ENCODE results near the gene ATP8B4.

ATP8B4 gene

DNA sequence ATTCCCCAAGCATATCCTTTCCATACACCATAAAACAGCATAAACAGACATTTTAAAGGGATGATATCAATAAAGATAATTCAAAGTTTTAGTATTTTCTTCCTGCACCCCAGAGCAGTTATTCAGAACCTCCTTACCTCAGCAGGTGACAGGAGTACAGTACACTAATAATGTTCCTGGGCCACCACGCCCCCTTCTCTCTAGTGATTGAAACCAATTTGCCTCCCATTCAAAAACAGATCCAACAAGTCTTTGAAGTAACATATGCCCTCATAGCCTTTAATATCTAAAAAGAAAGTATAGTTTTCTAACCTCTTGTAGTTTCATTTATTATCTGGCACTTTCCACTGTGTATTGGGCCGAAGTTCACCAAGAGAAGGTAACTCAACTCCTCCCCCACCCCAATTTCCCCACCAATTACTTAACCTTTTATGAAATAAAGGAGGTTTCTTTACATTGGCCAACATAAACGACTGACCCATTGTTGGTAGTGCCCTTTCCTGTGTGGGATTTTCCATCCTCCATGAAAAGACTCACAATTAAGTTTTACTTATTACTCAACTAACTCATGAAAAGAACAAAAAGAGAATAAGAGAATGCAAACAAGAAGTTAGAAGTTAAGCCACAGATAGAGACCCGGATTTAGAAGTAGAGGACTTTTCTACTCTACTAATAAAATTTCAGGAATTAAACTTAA is 5.0 kb upstream of the ATP8B4 start:
- DNase-seq (ENCODE audit: low read depth) = no peak
- TF ChIP-seq, protein P1, sequence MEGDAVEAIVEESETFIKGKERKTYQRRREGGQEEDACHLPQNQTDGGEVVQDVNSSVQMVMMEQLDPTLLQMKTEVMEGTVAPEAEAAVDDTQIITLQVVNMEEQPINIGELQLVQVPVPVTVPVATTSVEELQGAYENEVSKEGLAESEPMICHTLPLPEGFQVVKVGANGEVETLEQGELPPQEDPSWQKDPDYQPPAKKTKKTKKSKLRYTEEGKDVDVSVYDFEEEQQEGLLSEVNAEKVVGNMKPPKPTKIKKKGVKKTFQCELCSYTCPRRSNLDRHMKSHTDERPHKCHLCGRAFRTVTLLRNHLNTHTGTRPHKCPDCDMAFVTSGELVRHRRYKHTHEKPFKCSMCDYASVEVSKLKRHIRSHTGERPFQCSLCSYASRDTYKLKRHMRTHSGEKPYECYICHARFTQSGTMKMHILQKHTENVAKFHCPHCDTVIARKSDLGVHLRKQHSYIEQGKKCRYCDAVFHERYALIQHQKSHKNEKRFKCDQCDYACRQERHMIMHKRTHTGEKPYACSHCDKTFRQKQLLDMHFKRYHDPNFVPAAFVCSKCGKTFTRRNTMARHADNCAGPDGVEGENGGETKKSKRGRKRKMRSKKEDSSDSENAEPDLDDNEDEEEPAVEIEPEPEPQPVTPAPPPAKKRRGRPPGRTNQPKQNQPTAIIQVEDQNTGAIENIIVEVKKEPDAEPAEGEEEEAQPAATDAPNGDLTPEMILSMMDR (IDR thresholded peaks at IDR 0.05; ENCODE audit: control insufficient read depth, insufficient read depth, low read depth, low read length, missing control alignments) = no peak
- no peak overlapping the region for H3K4me3 ChIP-seq (ENCODE audit: control insufficient read depth, low read depth, low read length)

DNA sequence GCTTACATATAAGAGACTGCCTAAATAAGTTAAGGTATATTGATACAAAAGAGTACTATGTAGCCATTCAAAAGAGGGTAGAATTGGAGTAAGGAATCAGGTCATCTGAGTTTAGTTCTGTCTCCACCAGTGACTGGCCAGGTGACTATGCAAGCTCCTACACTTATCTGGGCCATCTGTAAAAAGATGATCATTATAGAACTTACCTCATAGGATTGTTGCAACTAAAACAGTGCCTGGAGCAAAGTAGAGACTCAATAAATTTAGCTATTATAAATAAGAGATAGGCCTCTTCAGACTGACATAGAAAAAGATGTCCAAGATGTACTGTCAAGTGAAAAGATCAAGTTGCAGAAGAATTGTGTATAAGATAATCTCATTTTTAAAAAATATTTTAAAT is 1.7 kb upstream of the ATP8B4 start:
- H3K4me3 ChIP-seq (ENCODE audit: control insufficient read depth, low read depth, low read length) = no peak overlapping the region
- TF ChIP-seq, protein P1 (IDR thresholded peaks at IDR 0.05; ENCODE audit: control insufficient read depth, insufficient read depth, low read depth, low read length, missing control alignments) = no peak
- no peak for DNase-seq (ENCODE audit: low read depth)

DNA sequence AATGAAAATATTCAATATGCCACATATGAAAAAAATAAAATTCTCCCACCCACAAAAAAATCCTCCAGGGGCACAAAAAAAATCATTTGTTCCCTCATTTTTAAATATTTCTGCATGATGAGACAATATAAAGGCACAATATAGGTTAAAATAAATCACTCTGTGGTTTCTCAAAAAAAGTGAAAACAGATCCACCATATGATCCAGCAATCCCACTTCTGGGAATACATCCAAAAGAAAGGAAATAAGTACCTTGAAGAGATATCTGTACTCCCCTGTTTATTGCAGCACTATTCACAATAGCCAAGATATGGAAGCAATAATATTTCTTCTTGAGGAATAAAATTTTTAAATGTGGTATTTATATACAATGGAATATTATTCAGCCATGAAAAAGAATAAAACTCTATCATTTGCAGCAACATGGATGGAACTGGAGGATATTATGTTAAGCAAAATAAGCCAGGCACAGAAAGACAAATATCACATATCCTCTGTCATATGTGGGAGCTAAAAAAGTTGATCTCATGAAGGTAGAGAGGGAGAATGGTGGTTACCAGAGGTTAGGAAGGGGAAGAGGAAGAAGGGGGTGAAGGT is 1.5 kb downstream of the ATP8B4 start:
- no peak for DNase-seq (ENCODE audit: low read depth)
- no peak overlapping the region for H3K4me3 ChIP-seq (ENCODE audit: control insufficient read depth, low read depth, low read length)
- TF ChIP-seq, protein P1 (IDR thresholded peaks at IDR 0.05; ENCODE audit: control insufficient read depth, insufficient read depth, low read depth, low read length, missing control alignments) = no peak

DNA sequence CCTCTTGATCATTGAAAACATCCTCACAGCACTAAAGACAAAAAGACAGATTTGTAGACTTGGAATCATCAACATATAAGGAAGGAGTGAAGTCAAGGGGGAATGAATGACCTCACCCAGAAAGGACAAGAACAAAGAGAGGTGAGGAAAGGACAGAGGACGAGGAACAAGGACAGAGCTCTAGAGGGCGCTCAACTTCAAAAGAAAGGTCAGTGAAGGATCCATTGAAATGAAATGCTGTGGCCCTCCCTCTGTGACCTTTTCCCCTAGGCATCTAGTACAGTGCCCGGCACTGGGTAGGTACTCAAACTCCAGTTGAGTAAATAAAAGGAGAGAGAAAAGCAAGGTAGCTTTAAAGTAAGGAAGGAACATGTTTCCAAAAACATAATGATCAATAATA is 2.6 kb downstream of the ATP8B4 start:
- TF ChIP-seq, protein P1 (IDR thresholded peaks at IDR 0.05; ENCODE audit: control insufficient read depth, insufficient read depth, low read depth, low read length, missing control alignments) = peak; percentile 36
- DNase-seq (ENCODE audit: low read depth) = no peak

GRCh38 chr15:50113992-50114780 is 4.8 kb downstream of the ATP8B4 start:
- DNase-seq (ENCODE audit: low read depth) = no peak
- TF ChIP-seq, protein P1 (IDR thresholded peaks at IDR 0.05; ENCODE audit: control insufficient read depth, insufficient read depth, low read depth, low read length, missing control alignments) = no peak
- H3K4me3 ChIP-seq (ENCODE audit: control insufficient read depth, low read depth, low read length) = no peak overlapping the region

More for the DNA sequence above, 2.6 kb downstream of the ATP8B4 start:
- H3K4me3 ChIP-seq (ENCODE audit: control insufficient read depth, low read depth, low read length) = no peak overlapping the region

GRCh38 chr15:50113187-50113505 is 5.9 kb downstream of the ATP8B4 start:
- no peak overlapping the region for H3K4me3 ChIP-seq (ENCODE audit: control insufficient read depth, low read depth, low read length)
- DNase-seq (ENCODE audit: low read depth) = no peak
- TF ChIP-seq, protein P1 (IDR thresholded peaks at IDR 0.05; ENCODE audit: control insufficient read depth, insufficient read depth, low read depth, low read length, missing control alignments) = no peak

Data from AG09309 (cell line).